Ramos (cell line): ENCODE data around the gene TSPAN32.
"Not testable (repeated sequence)": the region's sequence is repeated elsewhere in the genome, so short reads cannot be mapped to it uniquely, and the experiment has no call there.

Source experiments
- in situ Hi-C: fragments of 300-500 bp; cut with MboI; formaldehyde crosslinking; loops from one replicate; pipeline ENCODE4 v1.14.3; 2022; ENCODE audit warnings: low sequenced_read_pairs; ENCODE audit not compliant: unreplicated experiment

Gene TSPAN32

GRCh38 chr11:2330696-2331095 lies 28.9 kb downstream of the TSPAN32 start:
- in situ Hi-C loops: no loop called here

GRCh38 chr11:2331404-2331803 lies 29.6 kb downstream of the TSPAN32 start:
- in situ Hi-C loops: no loop called here

GRCh38 chr11:2332569-2332968 lies 30.8 kb downstream of the TSPAN32 start:
- in situ Hi-C loops: not testable (repeated sequence)

- in situ Hi-C loops: not testable (repeated sequence)
These were observed 31.8 kb downstream of the TSPAN32 start for GRCh38 chr11:2333486-2334205.

- in situ Hi-C loops: not testable (repeated sequence)
These were observed 33.5 kb downstream of the TSPAN32 start for GRCh38 chr11:2335286-2335685.

GRCh38 chr11:2338760-2339159 lies 36.9 kb downstream of the TSPAN32 start:
- in situ Hi-C loops: not testable (repeated sequence)

GRCh38 chr11:2342557-2342956 lies 40.7 kb downstream of the TSPAN32 start:
- in situ Hi-C loops: no loop called here

- in situ Hi-C loops: no loop called here
These were observed 41.2 kb downstream of the TSPAN32 start for GRCh38 chr11:2342981-2343380.

- in situ Hi-C loops: no loop called here
These were observed 41.7 kb downstream of the TSPAN32 start for GRCh38 chr11:2343502-2343901.

- in situ Hi-C loops: no loop called here
These were observed 43.2 kb downstream of the TSPAN32 start for GRCh38 chr11:2345050-2345449.

GRCh38 chr11:2346014-2346413 lies 44.2 kb downstream of the TSPAN32 start:
- in situ Hi-C loops: no loop called here

GRCh38 chr11:2346586-2347307 lies 44.9 kb downstream of the TSPAN32 start:
- in situ Hi-C loops: no loop called here

GRCh38 chr11:2347308-2347830 lies 45.6 kb downstream of the TSPAN32 start:
- in situ Hi-C loops: no loop called here

- in situ Hi-C loops: no loop called here
These were observed 47.2 kb downstream of the TSPAN32 start for GRCh38 chr11:2348986-2349385.

- in situ Hi-C loops: no loop called here
These were observed 49.9 kb downstream of the TSPAN32 start for GRCh38 chr11:2351701-2352100.

GRCh38 chr11:2352420-2352819 lies 50.6 kb downstream of the TSPAN32 start:
- in situ Hi-C loops: no loop called here

GRCh38 chr11:2355000-2355644 lies 53.3 kb downstream of the TSPAN32 start:
- in situ Hi-C loops: no loop called here

GRCh38 chr11:2357246-2357645 lies 55.4 kb downstream of the TSPAN32 start:
- in situ Hi-C loops: no loop called here

GRCh38 chr11:2357651-2358050 lies 55.8 kb downstream of the TSPAN32 start:
- in situ Hi-C loops: not testable (repeated sequence)

GRCh38 chr11:2358754-2359442 lies 57.1 kb downstream of the TSPAN32 start:
- in situ Hi-C loops: no loop called here
